MM.1S (cell line): ENCODE results near the gene SKAP2.

Source experiments
- CTCF ChIP-seq: fragments of 300-600 bp; sonication (generic); IDR thresholded peaks from 2 replicates; pipeline ENCODE4 v1.5.1; 2016; ENCODE audit warnings: antibody characterized with exemption, low read length, mixed read lengths
- EZH2 ChIP-seq: fragments of 300-600 bp; sonication (generic); optimal IDR thresholded peaks from 2 replicates; pipeline ENCODE3; 2017; ENCODE audit warnings: low read depth, mild to moderate bottlenecking, antibody characterized with exemption, low read length, mixed read lengths

- TF ChIP-seq CTCF (no peak), EZH2 (no peak)
These were observed 15.3 kb upstream of the SKAP2 start for GRCh38 chr7:26879671-26880070.
